ENCODE data around the gene TMPRSS7. TPM values are rescaled to one million over a fixed set of nuclear protein-coding genes. Genes with fewer than 3 reads are reported as not detected.

The TMPRSS7 gene
- total and polyA plus RNA-seq, 2 donors from 2014 or later: not detected

DNA sequence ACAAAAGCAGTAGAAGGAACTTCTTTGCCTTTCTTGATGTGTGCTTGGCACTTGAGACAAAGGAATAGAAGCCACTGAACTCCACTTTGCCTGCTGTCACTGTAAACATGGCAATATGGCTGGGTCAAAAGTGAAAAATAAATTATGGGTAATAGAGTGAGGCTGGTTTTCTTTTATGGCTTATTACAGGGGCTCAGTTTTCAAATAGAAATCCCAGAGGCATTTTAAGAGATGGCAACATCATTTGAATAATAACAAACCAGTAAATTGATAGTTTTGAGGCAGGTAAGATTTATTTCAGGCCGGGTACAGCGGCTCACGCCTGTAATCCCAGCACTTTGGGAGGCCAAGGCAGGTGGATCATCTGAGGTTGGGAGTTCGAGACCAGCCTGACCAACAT lies 54.4 kb downstream of the TMPRSS7 start:
- Histone ChIP-seq H3K27ac (ENCODE audit: low read depth in 2 of 2, low read length in 2 of 2) (no peak overlapping the region), H3K9ac (ENCODE audit: low read length in 3 of 3) (no peak overlapping the region), H3K4me3 (ENCODE audit: low read length in 3 of 3) (no peak overlapping the region), H3K4me1 (ENCODE audit: control insufficient read depth in 2 of 3, insufficient read depth in 2 of 3, low read depth in 1 of 3, low read length in 3 of 3) (peaks cover 2 to 13% (median 9%) of the 10 kb centered on the region in 3 donors), H3K36me3 (ENCODE audit: control insufficient read depth in 2 of 3, insufficient read depth in 3 of 3, low read length in 3 of 3) (no peaks in the 10 kb centered on the region), H3K27me3 (ENCODE audit: control insufficient read depth, insufficient read depth, low read length) (no peaks in the 10 kb centered on the region), H3K9me3 (ENCODE audit: control insufficient read depth in 2 of 3, insufficient read depth in 1 of 3, low read length in 3 of 3) (no peaks in the 10 kb centered on the region)
- FAIRE-seq: no peak
- no peak for DNase-seq
- intact Hi-C loops (cut with DNase I): no loop called here
- TF ChIP-seq, protein P1, sequence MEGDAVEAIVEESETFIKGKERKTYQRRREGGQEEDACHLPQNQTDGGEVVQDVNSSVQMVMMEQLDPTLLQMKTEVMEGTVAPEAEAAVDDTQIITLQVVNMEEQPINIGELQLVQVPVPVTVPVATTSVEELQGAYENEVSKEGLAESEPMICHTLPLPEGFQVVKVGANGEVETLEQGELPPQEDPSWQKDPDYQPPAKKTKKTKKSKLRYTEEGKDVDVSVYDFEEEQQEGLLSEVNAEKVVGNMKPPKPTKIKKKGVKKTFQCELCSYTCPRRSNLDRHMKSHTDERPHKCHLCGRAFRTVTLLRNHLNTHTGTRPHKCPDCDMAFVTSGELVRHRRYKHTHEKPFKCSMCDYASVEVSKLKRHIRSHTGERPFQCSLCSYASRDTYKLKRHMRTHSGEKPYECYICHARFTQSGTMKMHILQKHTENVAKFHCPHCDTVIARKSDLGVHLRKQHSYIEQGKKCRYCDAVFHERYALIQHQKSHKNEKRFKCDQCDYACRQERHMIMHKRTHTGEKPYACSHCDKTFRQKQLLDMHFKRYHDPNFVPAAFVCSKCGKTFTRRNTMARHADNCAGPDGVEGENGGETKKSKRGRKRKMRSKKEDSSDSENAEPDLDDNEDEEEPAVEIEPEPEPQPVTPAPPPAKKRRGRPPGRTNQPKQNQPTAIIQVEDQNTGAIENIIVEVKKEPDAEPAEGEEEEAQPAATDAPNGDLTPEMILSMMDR (IDR thresholded peaks at IDR 0.05; ENCODE audit: borderline replicate concordance, extremely low read depth, insufficient read depth): no peak

DNA sequence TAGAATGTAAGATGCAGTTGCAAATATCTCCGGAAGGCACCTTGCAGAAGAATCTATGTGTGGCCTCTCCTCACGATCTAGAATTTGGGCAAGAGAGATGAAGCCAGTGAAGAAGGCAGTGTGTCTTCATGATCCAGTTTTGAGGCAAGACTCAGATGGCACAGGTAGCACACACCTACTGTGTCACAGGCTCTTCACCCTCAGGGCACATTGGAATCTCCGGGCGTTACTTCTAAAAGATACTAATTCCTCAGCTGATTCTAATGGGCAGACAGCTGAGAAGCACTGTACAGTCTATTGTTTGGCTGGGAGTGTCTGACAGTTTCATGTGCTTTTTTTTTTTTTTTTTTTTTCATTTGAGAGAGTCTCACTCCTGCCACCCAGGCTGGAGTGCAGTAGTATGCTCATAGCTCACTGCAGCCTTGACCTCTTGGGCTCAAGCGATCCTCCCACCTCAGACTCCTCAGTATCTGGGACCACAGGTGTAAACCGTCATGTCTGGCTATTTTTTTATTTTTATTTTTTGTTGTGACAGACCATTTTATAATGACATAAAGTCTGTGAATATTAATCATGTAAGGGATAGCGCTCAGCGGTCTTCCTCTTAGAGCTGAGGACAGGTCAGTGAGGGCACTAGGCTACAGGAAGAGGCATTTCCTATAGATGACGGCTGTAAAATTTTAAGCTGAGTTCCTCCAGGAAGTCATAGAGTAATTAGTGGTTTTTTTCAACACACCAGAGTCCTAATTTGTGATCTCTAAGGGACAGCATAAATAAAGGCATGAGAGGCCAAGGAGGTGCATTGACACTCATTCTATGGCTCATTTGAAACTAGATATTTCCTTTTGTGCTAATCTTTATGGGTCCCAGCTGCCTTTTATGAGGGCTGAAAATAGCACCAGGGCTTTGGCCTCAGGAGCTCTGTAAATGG lies 55.7 kb downstream of the TMPRSS7 start:
- Histone ChIP-seq H3K4me3 (ENCODE audit: low read length in 3 of 3) (no peak overlapping the region), H3K36me3 (ENCODE audit: control insufficient read depth in 2 of 3, insufficient read depth in 3 of 3, low read length in 3 of 3) (no peaks in the 10 kb centered on the region), H3K4me1 (ENCODE audit: control insufficient read depth in 2 of 3, insufficient read depth in 2 of 3, low read depth in 1 of 3, low read length in 3 of 3) (peaks cover 2 to 12% (median 9%) of the 10 kb centered on the region in 3 donors), H3K27me3 (ENCODE audit: control insufficient read depth, insufficient read depth, low read length) (no peaks in the 10 kb centered on the region), H3K9ac (ENCODE audit: low read length in 3 of 3) (no peak overlapping the region), H3K9me3 (ENCODE audit: control insufficient read depth in 2 of 3, insufficient read depth in 1 of 3, low read length in 3 of 3) (no peaks in the 10 kb centered on the region), H3K27ac (ENCODE audit: low read depth in 2 of 2, low read length in 2 of 2) (no peak overlapping the region)
- TF ChIP-seq, protein P1 (IDR thresholded peaks at IDR 0.05; ENCODE audit: borderline replicate concordance, extremely low read depth, insufficient read depth): no peak
- intact Hi-C loops (cut with DNase I): no loop called here
- DNase-seq: peak in 4 of 5 donors; percentile 44 to 73 (median 62)
- FAIRE-seq: no peak

DNA sequence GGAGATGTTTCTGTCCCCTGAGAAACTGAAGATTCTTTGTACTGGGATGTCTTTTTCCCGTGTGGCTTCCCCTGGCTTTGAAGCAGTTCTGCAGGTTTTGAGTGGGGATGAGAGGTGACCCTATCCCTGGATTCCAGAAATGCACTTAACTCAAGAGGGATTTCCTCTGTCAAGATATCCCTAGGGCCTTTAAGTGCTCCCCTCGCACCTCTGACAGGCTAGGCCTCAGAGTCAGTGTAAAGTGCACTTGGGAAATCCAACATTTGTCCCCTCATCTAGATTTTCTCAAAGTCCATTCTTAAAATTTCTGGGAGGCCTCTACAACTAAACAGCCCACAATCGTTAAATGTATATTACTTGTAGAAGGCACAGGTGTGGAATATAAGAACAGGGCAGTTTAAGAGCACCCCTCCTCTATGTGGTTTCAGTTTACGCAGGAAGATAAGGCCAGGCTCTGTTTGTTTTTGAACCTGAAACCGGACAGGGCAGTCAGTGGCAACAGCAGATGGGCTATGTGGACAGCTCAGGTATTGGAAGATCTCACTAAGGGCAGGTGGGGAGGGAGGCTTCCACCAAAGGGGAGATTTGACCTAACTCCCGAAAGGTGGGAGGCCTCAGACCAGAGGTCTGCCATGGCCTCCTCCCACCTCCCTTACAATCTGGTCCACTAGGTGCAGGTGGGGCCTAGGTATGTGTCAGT lies 56.5 kb downstream of the TMPRSS7 start:
- Histone ChIP-seq H3K9ac (ENCODE audit: low read length in 3 of 3) (no peak overlapping the region), H3K27ac (ENCODE audit: low read depth in 2 of 2, low read length in 2 of 2) (no peak overlapping the region), H3K4me3 (ENCODE audit: low read length in 3 of 3) (no peak overlapping the region), H3K9me3 (ENCODE audit: control insufficient read depth in 2 of 3, insufficient read depth in 1 of 3, low read length in 3 of 3) (no peaks in the 10 kb centered on the region), H3K4me1 (ENCODE audit: control insufficient read depth in 2 of 3, insufficient read depth in 2 of 3, low read depth in 1 of 3, low read length in 3 of 3) (peaks cover 2 to 7% (median 5%) of the 10 kb centered on the region in 3 donors), H3K27me3 (ENCODE audit: control insufficient read depth, insufficient read depth, low read length) (no peaks in the 10 kb centered on the region), H3K36me3 (ENCODE audit: control insufficient read depth in 2 of 3, insufficient read depth in 3 of 3, low read length in 3 of 3) (no peaks in the 10 kb centered on the region)
- TF ChIP-seq, protein P1 (IDR thresholded peaks at IDR 0.05; ENCODE audit: borderline replicate concordance, extremely low read depth, insufficient read depth): no peak
- no peak for FAIRE-seq
- intact Hi-C loops (cut with DNase I): no loop called here
- DNase-seq: peak in 4 of 5 donors; percentile 42 to 53 (median 50)

Measured in kidney (tissue), 14 donors.